Dedifferentiated amniotic fluid mesenchymal stem cell (primary cell): ENCODE measurements around the gene ZSCAN5A.
"Not testable (repeated sequence)": the region's sequence is repeated elsewhere in the genome, so short reads cannot be mapped to it uniquely, and the experiment has no call there.

ENCODE experiments used
- DNase-seq: peaks from one replicate; pipeline ENCODE4 v3.0.0-alpha.2; 2016; ENCODE audit errors: extremely low spot score

ZSCAN5A gene

DNA sequence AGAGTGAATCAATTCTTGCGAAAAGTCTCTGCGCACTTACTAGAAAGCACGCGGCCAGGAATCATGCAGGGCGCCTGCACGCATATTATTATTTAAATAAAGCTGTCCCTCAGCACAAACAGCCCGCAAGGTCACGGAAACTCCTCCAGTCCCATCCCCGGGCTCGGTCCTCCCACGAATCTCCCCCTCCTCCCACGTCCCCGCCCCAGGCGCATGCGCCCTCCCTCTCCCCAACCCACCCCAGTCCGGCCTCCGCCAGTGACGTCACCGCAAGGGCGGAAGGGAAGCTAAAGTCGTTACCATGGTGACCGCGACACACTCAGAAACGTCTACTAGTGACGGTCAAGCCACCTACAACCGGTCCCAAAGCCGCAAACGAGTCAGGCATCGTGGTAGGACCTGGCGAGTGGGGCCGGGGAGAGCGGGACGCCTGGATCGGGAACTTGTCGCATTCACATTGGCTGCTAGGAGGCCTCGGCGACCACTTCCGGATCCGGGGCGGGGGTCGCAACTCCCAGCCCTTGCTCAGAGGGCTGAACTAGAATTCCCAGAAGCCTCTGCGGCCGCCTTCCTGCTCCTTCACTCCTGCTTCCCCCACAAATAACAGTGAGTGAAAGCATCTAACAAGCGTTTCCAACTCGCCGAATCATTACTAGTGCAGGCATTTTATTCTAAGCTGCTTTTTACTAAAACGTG, at the start of gene ZSCAN5A:
Gene ZSCAN5A (minus strand): TSS at position 459 of the 696 bp plus-strand sequence. CDS start 89,793 bp downstream, outside the sequence.
- DNase-seq, result peak; percentile 91

DNA sequence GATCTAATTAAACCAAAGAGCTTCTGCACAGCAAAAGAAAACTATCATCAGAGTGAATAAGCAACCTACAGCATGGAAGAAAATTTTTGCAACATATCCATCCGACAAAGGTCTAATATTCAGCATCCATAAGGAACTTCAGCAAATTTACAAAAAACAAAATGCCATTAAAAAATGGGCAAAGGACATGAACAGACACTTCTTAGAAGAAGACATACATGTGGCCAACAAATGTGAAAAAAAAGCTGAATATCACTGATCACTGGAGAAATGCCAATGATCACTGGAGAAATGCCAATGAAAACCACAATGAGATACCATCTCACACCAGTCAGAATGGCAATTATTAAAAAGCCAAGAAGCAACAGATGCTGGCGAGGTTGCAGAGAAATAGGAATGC, 46.2 kb upstream of the ZSCAN5A start:
- no peak for DNase-seq

GRCh38 chr19:56356944-56357343, 42.3 kb upstream of the ZSCAN5A start:
- DNase-seq, result no peak

DNA sequence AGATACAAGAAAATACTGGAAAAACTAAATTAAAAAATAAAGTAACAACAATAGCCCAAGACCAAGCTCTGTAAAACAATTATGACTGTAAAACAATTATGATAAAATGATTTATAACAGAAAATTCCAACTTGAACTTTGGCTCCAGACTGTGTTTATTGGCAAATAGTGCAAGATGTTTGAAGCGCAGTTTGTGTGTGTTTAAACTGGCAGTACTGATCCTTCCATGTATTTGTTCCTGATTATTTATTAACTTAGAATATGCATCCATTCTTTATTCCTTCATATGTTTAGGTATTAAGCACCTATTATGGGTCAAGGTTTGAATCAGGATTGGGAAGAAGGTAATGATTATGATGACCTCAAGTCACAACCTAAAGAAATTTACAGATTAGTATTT, 40.9 kb upstream of the ZSCAN5A start:
- no peak for DNase-seq

GRCh38 chr19:56351208-56351607, 36.6 kb upstream of the ZSCAN5A start:
- no peak for DNase-seq

DNA sequence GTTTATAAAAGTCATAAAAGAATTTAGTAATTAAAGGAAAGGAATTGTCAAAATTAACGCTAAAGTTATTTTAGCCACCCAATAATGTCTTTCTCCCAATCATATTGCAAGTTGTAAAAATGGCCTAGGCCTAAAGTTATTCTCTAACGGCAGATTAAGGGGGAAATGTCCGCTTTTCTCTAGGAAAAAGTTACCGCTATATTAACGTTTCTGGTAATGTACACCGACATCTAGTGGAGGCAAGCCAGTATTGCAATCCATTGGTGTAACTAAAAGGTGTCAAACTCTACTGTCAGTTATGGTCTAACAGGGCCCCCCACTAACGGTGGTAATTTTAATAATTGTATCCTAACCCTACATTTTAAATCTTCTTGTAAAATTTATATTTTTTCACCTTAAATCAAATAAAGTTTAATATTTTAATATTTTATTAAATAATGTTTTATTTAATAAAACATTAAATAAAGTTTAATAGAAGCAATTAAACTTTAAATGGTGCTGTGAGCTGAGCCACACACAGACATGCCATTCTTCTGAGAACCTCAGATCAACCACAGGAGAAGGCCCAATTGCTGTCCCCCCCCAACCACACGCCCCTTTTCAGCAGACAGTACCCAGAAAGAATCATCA, 35.9 kb upstream of the ZSCAN5A start:
- peak; percentile 45 for DNase-seq

- no peak for DNase-seq
Measured at GRCh38 chr19:56348289-56348877, 33.7 kb upstream of the ZSCAN5A start.

GRCh38 chr19:56347163-56347778, 32.6 kb upstream of the ZSCAN5A start:
- no peak for DNase-seq

DNA sequence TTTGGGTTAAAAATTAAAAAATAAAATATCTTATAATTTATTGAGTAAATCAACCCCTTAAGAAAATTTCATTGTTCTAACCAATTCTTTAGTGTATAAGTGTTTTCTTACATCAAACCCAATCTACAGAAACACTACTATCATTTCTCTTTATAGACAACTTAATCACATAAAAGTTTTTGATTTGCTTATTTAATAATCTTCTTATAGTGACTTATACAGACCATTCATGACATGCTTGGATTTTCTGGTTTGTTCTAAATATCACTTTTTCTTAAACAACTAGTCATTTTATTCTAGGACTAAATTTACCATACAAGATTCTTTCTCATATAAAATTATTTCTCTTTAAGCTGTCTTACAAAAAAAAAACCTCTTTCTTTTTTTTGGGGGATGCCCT, 27.3 kb upstream of the ZSCAN5A start:
- DNase-seq, result no peak

GRCh38 chr19:56339031-56339430, 24.4 kb upstream of the ZSCAN5A start:
- not testable (repeated sequence) for DNase-seq

DNA sequence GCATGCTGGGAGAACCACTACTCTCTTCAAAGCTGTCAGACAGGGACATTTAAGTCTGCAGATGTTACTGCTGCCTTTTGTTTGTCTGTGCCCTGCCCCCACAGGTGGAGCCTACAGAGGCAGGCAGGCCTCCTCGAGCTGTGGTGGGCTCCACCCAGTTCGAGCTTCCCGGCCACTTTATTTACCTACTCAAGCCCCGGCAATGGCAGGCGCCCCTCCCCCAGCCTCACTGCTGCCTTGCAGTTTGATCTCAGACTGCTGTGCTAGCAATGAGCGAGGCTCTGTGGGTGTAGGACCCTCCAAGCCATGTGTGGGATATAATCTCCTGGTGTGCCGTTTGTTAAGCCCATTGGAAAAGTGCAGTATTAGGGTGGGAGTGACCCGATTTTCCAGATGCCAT, 22.4 kb upstream of the ZSCAN5A start:
- not testable (repeated sequence) for DNase-seq

DNA sequence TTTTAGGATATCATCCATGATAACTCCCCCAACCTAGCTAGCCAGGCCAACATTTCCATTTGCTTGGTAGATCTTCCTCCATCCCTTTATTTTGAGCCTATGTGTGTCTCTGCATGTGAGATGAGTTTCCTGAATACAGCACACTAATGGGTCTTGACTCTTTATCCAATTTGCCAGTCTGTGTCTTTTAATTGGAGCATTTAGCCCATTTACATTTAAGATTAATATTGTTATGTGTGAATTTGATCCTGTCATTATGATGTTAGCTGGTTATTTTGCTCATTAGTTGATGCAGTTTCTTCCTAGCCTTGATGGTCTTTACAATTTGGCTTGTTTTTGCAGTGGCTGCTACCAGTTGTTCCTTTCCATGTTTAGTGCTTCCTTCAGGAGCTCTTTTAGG, 20.7 kb upstream of the ZSCAN5A start:
- DNase-seq, result not testable (repeated sequence)

DNA sequence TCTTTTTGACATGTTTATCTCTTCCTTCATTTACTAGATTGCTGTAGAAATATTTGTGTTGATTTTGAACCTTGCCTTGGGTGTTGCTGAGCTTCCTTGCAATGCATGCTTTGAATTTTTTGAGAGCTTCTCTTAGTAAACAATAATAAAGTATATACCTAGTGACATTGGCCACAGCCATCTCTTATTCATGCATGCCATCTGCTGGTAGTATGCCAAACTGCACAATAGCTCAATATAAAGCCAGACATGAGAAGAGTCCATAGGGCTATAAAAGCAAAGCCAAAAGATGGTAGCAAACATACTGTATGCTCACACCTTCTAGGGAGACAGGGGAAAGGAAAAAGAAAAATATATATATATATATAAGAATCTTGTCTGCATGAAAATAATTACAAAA, 18.9 kb upstream of the ZSCAN5A start:
- DNase-seq, result no peak

GRCh38 chr19:56332695-56333094, 18.1 kb upstream of the ZSCAN5A start:
- DNase-seq, result no peak

- DNase-seq, result no peak
Measured at GRCh38 chr19:56324436-56324835, 9.8 kb upstream of the ZSCAN5A start.

DNA sequence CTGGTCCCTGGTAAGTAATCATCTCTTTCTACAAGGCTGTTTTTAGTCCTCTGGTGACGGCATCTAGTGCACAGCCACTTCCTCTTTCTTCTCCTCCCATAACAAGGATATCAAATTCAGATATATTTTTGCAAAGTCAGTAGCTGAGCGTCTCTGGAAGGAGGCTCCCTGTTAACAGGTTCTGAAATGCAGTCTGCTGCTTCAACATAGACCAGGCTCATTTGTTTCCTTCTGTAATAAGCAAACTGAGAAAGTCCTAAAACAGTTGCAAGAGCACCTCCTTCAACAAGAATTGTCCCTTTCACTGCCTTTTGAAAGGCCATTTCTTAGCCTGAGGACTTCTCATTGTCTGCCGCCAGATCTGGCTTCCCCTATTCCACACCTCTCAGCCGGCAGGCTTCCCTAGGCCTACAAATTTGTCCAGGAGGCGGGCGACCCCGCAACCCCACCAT, 7.4 kb upstream of the ZSCAN5A start:
- DNase-seq, result no peak

DNA sequence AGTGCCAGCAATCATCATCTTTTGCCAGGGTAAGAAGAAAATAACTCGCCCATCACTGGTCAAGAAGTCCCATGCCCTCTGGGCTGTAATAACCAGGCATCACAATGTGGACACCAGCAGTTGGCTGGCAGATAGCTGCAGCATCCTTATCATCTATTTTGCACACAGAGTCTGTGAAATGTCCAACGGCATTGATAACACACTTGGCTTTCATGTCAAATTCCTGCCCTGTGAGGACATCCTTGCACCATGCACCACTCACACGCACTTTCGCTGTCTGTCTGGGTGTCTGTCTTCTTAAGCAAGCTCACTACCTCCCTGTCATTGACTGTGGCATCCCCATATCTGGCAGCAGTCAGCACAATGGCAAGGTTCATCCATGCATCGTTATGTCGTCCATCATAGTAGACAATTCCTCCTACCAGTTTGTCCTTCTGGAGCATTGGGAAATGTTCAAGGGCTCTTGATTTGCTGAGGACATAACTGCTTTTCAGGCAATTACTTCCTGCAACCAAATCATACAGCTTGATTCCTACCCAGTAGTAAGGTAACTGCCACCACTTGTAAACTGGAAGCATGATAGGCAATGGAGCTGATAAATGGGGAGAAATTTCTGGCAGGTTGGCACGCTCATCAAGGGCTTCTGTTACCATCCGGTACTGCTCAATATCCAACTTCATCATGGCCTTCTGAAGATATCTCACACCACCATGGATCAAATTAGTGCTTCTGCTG, 6.8 kb upstream of the ZSCAN5A start:
- DNase-seq, result no peak

DNA sequence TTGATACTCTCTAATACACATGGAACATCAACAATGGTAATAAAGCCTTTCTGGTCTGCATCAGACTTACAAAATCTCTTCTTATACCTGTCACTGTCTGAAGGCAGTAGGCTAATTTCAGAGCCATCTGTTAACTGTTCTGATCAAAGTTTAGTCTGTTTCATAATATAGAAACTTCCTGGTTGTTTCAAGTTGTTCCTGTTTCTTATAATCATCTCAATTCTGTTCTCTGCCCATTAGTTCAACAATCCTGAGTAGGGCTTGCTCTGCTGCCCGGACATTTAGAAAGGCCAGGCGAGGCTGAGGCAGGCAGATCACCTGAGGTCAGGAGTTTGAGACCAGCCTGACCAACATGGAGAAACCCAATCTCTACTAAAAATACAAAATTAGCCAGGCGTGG, 5.4 kb upstream of the ZSCAN5A start:
- DNase-seq, result no peak

DNA sequence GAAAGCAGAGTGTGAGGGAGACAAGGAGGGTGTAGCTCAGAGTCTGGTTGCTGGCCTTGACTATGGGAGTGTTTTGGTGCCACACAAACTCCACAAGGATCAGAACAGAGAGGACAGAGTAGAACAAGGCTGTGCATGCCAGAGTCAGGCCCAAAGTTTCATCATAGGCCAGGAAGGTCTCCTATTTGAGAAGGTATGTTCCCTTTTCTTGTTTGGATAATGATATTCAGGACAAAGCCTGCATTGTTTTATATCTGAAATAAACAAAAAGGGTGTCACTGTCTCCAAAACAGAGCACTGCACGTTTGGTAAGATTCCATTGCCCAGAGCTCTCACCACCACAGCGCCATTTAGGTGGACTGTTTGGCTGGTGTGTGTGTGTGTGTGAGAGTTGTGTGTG, 3.1 kb upstream of the ZSCAN5A start:
- no peak for DNase-seq

DNA sequence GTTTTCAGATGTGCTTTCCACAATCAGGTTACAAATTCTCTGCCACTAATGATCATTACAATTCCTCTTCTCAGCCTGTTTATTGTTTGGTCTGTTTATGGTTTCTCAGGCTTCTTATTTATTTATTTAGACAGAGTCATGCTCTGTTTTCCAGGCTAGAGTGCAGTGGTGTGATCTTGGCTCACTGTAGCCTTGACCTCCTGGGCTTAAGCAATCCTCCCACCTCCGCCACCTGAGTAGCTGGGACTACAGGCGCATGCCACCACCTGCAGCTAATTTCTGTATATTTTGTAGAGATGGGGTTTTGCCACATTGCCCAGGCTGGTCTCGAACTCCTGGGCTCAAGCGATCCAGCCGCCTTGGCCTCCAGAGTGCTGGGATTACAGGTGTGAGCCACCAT, 2.1 kb upstream of the ZSCAN5A start:
- DNase-seq, result no peak

DNA sequence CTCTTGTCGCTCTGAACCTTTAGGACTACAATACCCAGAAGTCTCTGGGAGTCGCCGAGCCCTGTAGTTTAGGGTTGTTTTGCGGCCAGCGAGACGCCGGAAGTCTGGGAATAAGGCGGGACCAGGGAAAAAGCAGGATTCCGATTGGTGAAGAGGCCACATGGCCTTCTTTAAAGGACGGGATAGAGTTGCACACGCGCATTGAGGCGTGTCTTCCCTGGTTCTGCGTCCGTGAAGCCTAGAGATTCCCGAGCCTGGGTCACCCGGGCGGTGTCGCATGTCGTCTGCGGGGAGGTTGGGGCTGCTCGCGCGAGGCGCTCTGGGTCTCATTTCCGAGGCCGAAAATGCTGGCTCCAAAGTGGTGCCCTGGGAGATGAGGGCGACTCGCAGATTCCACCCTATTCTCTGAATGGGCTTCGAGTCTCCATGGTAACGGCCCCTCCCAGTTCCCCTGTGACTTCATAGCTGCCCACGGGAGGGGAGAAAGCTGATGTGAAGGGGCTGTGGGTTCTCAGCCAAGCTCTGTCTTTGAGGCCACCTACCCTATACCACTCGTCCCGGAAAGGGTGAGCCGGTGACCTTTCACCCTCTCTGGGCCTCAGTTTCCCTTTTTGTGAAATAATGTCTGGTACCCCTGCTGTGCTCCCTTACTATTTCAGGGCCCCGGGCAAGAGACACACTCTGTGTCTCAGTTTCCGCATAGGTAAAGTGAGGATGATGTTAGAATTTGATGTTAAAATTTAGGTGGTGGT, 614 bp upstream of the ZSCAN5A start:
- peak; percentile 99 for DNase-seq
